ENCODE results near the gene RASGRF2. TPM values are rescaled to one million over a fixed set of nuclear protein-coding genes. Genes with fewer than 3 reads are reported as not detected.

The RASGRF2 gene
- total and polyA plus RNA-seq, 2 of the 13 experiments (the other 11 are each of a cell fraction or from before 2014, with no cell fraction given) = 23.6 to 29.0 TPM

- CTCF ChIA-PET (ENCODE audit: low intra/inter-chr PET ratio, low total read pairs) = no interaction called here
- Histone ChIP-seq H3K79me2 (ENCODE audit: insufficient read depth, low read length) (no peaks in the 10 kb centered on the region), H3K4me1 (ENCODE audit: insufficient read depth, low read length) (no peaks in the 10 kb centered on the region), H4K20me1 (ENCODE audit: insufficient read depth, low read length) (no peaks in the 10 kb centered on the region), H3K4me3 (replicated peaks in 1 of 3; ENCODE audit: insufficient read depth in 1 of 3, low read depth in 2 of 3, low read length in 3 of 3) (no peak overlapping the region), H3K27me3 (ENCODE audit: control insufficient read depth in 1 of 2, insufficient read depth in 2 of 2, low read length in 2 of 2) (no peaks in the 10 kb centered on the region), H3K4me2 (ENCODE audit: low read depth, low read length) (no peak overlapping the region), H3K36me3 (replicated peaks in 1 of 2; ENCODE audit: control insufficient read depth in 1 of 2, insufficient read depth in 2 of 2, low read length in 2 of 2) (no peaks in the 10 kb centered on the region; a peak in 1 of 5 replicates), H3K9ac (ENCODE audit: insufficient read depth, low read depth, low read length) (no peak overlapping the region), H2AFZ (ENCODE audit: low read length) (no peak overlapping the region), H3K9me3 (ENCODE audit: low read length) (no peaks in the 10 kb centered on the region), H3K27ac (ENCODE audit: extremely low read length, insufficient read depth, low read length) (no peak overlapping the region)
- FAIRE-seq (no peak), ATAC-seq (no peak), DNase-seq (ENCODE audit: low spot score) (no peak)
- WGBS (ENCODE audit: low lambda C conversion rate) = 93% methylated on average over 7 of the region's 7 CpGs
- no peak for TF ChIP-seq MBD4 (IDR thresholded peaks at IDR 0.05; ENCODE audit: borderline replicate concordance, low read length)
- no peak for TF ChIP-seq KDM5A (IDR thresholded peaks at IDR 0.05; ENCODE audit: borderline replicate concordance, low read length)
- peak; percentile 26 for TF ChIP-seq RBM22 (optimal IDR thresholded peaks at IDR 0.05; ENCODE audit: low read length)
- in situ Hi-C loops (cut with HindIII; ENCODE audit: extremely low pct_ligation_motif_present, low pct_unique_long_range_greater_than_20kb) = no loop called here
- POLR2A ChIA-PET = no interaction called here
- intact Hi-C loops (cut with micrococcal nuclease; ENCODE audit: unreplicated experiment) = no loop called here
- BruUV-seq (replicated peaks) = no TSS peak
Observed at GRCh38 chr5:81147886-81148571, 187.9 kb downstream of the RASGRF2 start.

- Histone ChIP-seq H3K27ac (ENCODE audit: extremely low read length, insufficient read depth, low read length) (no peak overlapping the region), H2AFZ (ENCODE audit: low read length) (no peak overlapping the region), H3K4me3 (replicated peaks in 1 of 3; ENCODE audit: insufficient read depth in 1 of 3, low read depth in 2 of 3, low read length in 3 of 3) (no peak overlapping the region), H3K4me2 (ENCODE audit: low read depth, low read length) (no peak overlapping the region), H3K79me2 (ENCODE audit: insufficient read depth, low read length) (no peaks in the 10 kb centered on the region), H3K4me1 (ENCODE audit: insufficient read depth, low read length) (no peaks in the 10 kb centered on the region), H3K36me3 (replicated peaks in 1 of 2; ENCODE audit: control insufficient read depth in 1 of 2, insufficient read depth in 2 of 2, low read length in 2 of 2) (no peaks in the 10 kb centered on the region; a peak in 1 of 5 replicates), H3K27me3 (ENCODE audit: control insufficient read depth in 1 of 2, insufficient read depth in 2 of 2, low read length in 2 of 2) (no peaks in the 10 kb centered on the region), H3K9me3 (ENCODE audit: low read length) (no peaks in the 10 kb centered on the region), H4K20me1 (ENCODE audit: insufficient read depth, low read length) (no peaks in the 10 kb centered on the region), H3K9ac (ENCODE audit: insufficient read depth, low read depth, low read length) (no peak overlapping the region)
- DNase-seq (ENCODE audit: low spot score) (no peak), ATAC-seq (no peak), FAIRE-seq (no peak)
- ChIA-PET POLR2A (no interaction called here), CTCF (ENCODE audit: low intra/inter-chr PET ratio, low total read pairs) (no interaction called here)
- BruUV-seq (replicated peaks) = no TSS peak
- intact Hi-C loops (cut with micrococcal nuclease; ENCODE audit: unreplicated experiment) = no loop called here
- in situ Hi-C loops (cut with HindIII; ENCODE audit: extremely low pct_ligation_motif_present, low pct_unique_long_range_greater_than_20kb) = no loop called here
- 82% methylated on average over 1 of the region's 1 CpG for WGBS (ENCODE audit: low lambda C conversion rate)
- TF ChIP-seq ZBTB40 (IDR thresholded peaks at IDR 0.05) (no peak), ZBTB40 (CRISPR knock-in tag; IDR thresholded peaks at IDR 0.05) (no peak), ZNF280B (CRISPR knock-in tag; IDR thresholded peaks at IDR 0.05; ENCODE audit: borderline replicate concordance) (no peak), ZNF326 (CRISPR knock-in tag; IDR thresholded peaks at IDR 0.05; ENCODE audit: borderline replicate concordance) (no peak)
Observed at GRCh38 chr5:81151546-81151945, 191.4 kb downstream of the RASGRF2 start.

Measured in HepG2 (cell line).